K562 (cell line): Measurements from ENCODE around the gene PLA2G2E. TPM values are rescaled to one million over a fixed set of nuclear protein-coding genes. Genes with fewer than 3 reads are reported as not detected.

Experiments
- ATAC-seq: fragments of 200-7000 bp; cut with Tn5 transposase; 3 replicates; pipeline ENCODE4 v1.9.1; 2020; ENCODE audit warnings: moderate library complexity
- BruUV-seq: library from RNA; stranded (reverse); fragments of 400-500 nt; replicated peaks from 2 replicates; lab custom pipeline; 2021; lab: Mats Ljungman, UMichigan
- CTCF ChIA-PET: fragments of 300-600 bp; formaldehyde crosslinking; extraction: SDS; loops from one replicate; lab custom pipeline; 2021; ENCODE audit warnings: low intra/inter-chr PET ratio; lab: Yijun Ruan, JAX
- POLR2A ChIA-PET: fragments of 300-600, 350-650 bp; sonication (Branson Sonifier 250); formaldehyde crosslinking; extraction: SDS; loops from one replicate; lab custom pipeline; 2021; ENCODE audit warnings: antibody characterized with exemption, inconsistent platforms; lab: Yijun Ruan, JAX
- DNase-seq, 4 experiments: peaks; one replicate each; pipeline versions ENCODE4 v3.0.0 to v3.0.0-alpha.2; 2011 to 2018; ENCODE audit warnings: low spot score in 3 of 4, mixed read lengths in 3 of 4; ENCODE audit errors: extremely low read depth in 1 of 4
- FAIRE-seq: peaks from 2 replicates; lab custom pipeline; 2011; peaks lifted over from hg19 to GRCh38; lab: Jason Lieb, UNC
- H2AFZ ChIP-seq: 2 replicates; pipeline ENCODE4 v1.6.0; 2011; ENCODE audit warnings: low read depth, low read length, control low read depth, inconsistent platforms
- H3K27ac ChIP-seq: fragments of 200-600 bp; 3 replicates; pipeline ENCODE4 v1.8.0; 2011; ENCODE audit warnings: low read depth, mild to moderate bottlenecking, control low read depth, inconsistent platforms, low read length, moderate library complexity, mixed read lengths; ENCODE audit errors: extremely low read depth
- H3K27me3 ChIP-seq, 2 experiments: fragments of 300-600 bp in 1 of 2; 2 replicates in 1 of 2; 3 replicates in 1 of 2; pipeline versions ENCODE4 v1.6.0 to v1.8.0; 2011; ENCODE audit warnings: inconsistent platforms in 2 of 2, low read length in 2 of 2, mild to moderate bottlenecking in 1 of 2, mixed read lengths in 1 of 2, moderate library complexity in 1 of 2; ENCODE audit not compliant: control insufficient read depth in 2 of 2, insufficient read depth in 2 of 2
- H3K36me3 ChIP-seq: fragments of 300-600 bp; 3 replicates; pipeline ENCODE4 v1.8.0; 2011; ENCODE audit warnings: mild to moderate bottlenecking, low read length, inconsistent platforms; ENCODE audit not compliant: control insufficient read depth, insufficient read depth
- H3K4me1 ChIP-seq, 2 experiments: fragments of 200-600 bp in 1 of 2; replicated peaks in 1 of 2; 2 replicates in 1 of 2; 3 replicates in 1 of 2; pipeline versions ENCODE4 v1.5.1 to v1.8.0; 2011; ENCODE audit warnings: inconsistent platforms in 2 of 2, low read length in 2 of 2, mild to moderate bottlenecking in 1 of 2, mixed read lengths in 1 of 2, moderate library complexity in 1 of 2; ENCODE audit not compliant: control insufficient read depth in 2 of 2, insufficient read depth in 2 of 2
- H3K4me2 ChIP-seq: 2 replicates; pipeline ENCODE4 v1.6.1; 2011; ENCODE audit warnings: low read length, control low read depth, inconsistent platforms, mixed read lengths; ENCODE audit not compliant: insufficient read depth
- H3K4me3 ChIP-seq: fragments of 200-600 bp; sonication (generic), shearing (Covaris generic); 2 replicates; pipeline ENCODE4 v1.5.1; 2016; ENCODE audit warnings: control low read depth, inconsistent platforms
- H3K79me2 ChIP-seq: fragments of 200-600 bp; 3 replicates; pipeline ENCODE4 v1.8.0; 2011; ENCODE audit warnings: low read length, inconsistent platforms; ENCODE audit not compliant: control insufficient read depth, insufficient read depth
- H3K9ac ChIP-seq, 2 experiments: 2 replicates each; pipeline versions ENCODE4 v1.6.0 to v1.6.1; 2011; ENCODE audit warnings: low read depth in 2 of 2, low read length in 2 of 2, control low read depth in 1 of 2, inconsistent platforms in 1 of 2, mild to moderate bottlenecking in 1 of 2, mixed read lengths in 1 of 2; ENCODE audit not compliant: insufficient read depth in 1 of 2
- H3K9me1 ChIP-seq: one replicate; pipeline ENCODE4 v1.6.0; 2011; ENCODE audit warnings: inconsistent platforms, mild to moderate bottlenecking, low read length, moderate library complexity; ENCODE audit not compliant: control insufficient read depth, insufficient read depth
- H3K9me3 ChIP-seq: replicated peaks from 2 replicates; pipeline ENCODE4 v1.5.1; 2011; ENCODE audit warnings: low read depth, low read length, inconsistent platforms; ENCODE audit not compliant: control insufficient read depth, insufficient read depth
- H4K20me1 ChIP-seq: replicated peaks from 2 replicates; pipeline ENCODE4 v1.6.1; 2011; ENCODE audit warnings: low read length, inconsistent platforms, mixed read lengths; ENCODE audit not compliant: control insufficient read depth, insufficient read depth
- HCFC1 ChIP-seq: IDR thresholded peaks from 2 replicates; pipeline ENCODE4 v1.6.1; 2012; ENCODE audit warnings: low read depth, low read length, improper control_type of control experiment
- SMAD3 ChIP-seq: fragments of 450-650 bp; formaldehyde crosslinking; conservative IDR thresholded peaks from 2 replicates; pipeline ENCODE4 v1.4.0; 2020; ENCODE audit warnings: mild to moderate bottlenecking
- SPI1 ChIP-seq: IDR thresholded peaks from 2 replicates; pipeline ENCODE4 v1.6.1; 2011; ENCODE audit warnings: low read depth, low read length, control low read depth, borderline replicate concordance
- XRCC4 ChIP-seq: IDR thresholded peaks from one replicate; pipeline ENCODE4 v1.6.1; 2011; ENCODE audit not compliant: insufficient read depth, insufficient read length; ENCODE audit errors: extremely low read depth
- ZNF830 ChIP-seq: fragments of 250-450 bp; sonication (Bioruptor Pico); IDR thresholded peaks from 2 replicates; pipeline ENCODE4 v1.5.0; 2021; ENCODE audit warnings: mild to moderate bottlenecking
- WGBS: fragments of 100-300 bp; shearing (Covaris generic); methylation state at CpG from one replicate; pipeline ENCODE4 v1.1.6; 2016; ENCODE audit warnings: low coverage, mixed read lengths; ENCODE audit not compliant: insufficient coverage; ENCODE audit errors: missing lambda C conversion rate; 5-methylcytosine and 5-hydroxymethylcytosine counted together
- in situ Hi-C: fragments of 300-500 bp; cut with MboI; formaldehyde crosslinking; loops from 4 replicates; pipeline ENCODE4 v1.15.0; 2018; ENCODE audit warnings: inconsistent platforms, mixed read lengths
- intact Hi-C: fragments of 100-400 bp; cut with micrococcal nuclease; formaldehyde crosslinking; loops from 2 replicates; pipeline ENCODE4 v1.14.2; 2022
- polyA plus RNA-seq, 8 experiments: library from polyadenylated mRNA; depleted of rRNA in 4 of 8; stranded (reverse) in 5 of 8; unstranded in 3 of 8; fragments of >200 nt; fragmentation: Nextera tagmentation in 2 of 8; fragmentation: Illumina TruSeq in 1 of 8; extraction: Ambion mirVana in 2 of 8; extraction: Trizol in 1 of 8; gene quantifications; 2 replicates each; pipeline versions ENCODE4 v1.2.1 to v1.2.3, GENCODE V29; 2011 to 2014; ENCODE audit warnings: inconsistent platforms in 1 of 8, missing spikeins in 1 of 8
- total RNA-seq, 7 experiments: library from RNA; depleted of rRNA in 6 of 7; stranded (reverse); fragments of >200 nt in 6 of 7; fragmentation: Illumina TruSeq in 2 of 7; extraction: Trizol in 2 of 7; gene quantifications; 2 replicates each; pipeline versions ENCODE4 v1.2.1 to v1.2.3, GENCODE V29; 2011 to 2021; ENCODE audit warnings: low replicate concordance in 1 of 7
- TF ChIP-seq, protein P1 (sequence below): fragments of 450-650 bp; IDR thresholded peaks from 2 replicates; pipeline ENCODE4 v1.6.1; 2016; ENCODE audit warnings: low read depth, mild to moderate bottlenecking, moderate library complexity
- TF ChIP-seq, protein P2 (sequence below): fragments of 450-650 bp; formaldehyde crosslinking; conservative IDR thresholded peaks from 2 replicates; pipeline ENCODE4 v1.4.0; 2022; ENCODE audit warnings: mild to moderate bottlenecking, missing genetic modification characterization

Gene PLA2G2E
- total and polyA plus RNA-seq, 9 of the 15 experiments (the other 6 are each of a cell fraction or from before 2014, with no cell fraction given) = not detected

DNA sequence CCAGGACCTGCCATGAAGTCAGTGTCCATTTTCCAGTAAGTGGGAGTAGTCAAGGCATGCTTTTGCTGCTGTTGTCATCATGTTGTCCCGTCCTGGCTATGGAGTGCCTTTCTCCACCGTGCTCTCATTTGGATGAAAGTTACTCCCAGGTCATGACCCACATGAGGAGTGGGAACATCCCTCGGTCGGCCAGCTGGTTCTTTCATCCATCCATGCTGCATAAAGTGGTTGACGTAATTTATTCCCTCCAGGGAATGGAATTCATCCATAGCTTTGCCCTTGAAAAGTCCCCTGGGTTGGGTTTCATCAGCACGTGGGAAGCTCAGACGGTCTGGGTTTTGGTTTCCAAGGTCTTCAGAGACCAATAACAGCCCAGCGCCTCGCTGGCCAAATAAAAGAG is 44.4 kb upstream of the PLA2G2E start:
- no peak overlapping the region for H3K9ac ChIP-seq
- no peak overlapping the region for H3K27ac ChIP-seq
- no peak for ATAC-seq
- no peaks in the 10 kb centered on the region for H3K79me2 ChIP-seq
- no peaks in the 10 kb centered on the region for H3K9me3 ChIP-seq
- intact Hi-C loops (no loop called here), in situ Hi-C loops (no loop called here)
- H2AFZ ChIP-seq = no peak overlapping the region
- H3K4me2 ChIP-seq = no peak overlapping the region
- WGBS = 3% methylated on average over 9 of the region's 9 CpGs
- TF ChIP-seq HCFC1 = no peak
- BruUV-seq = no TSS peak
- no peaks in the 10 kb centered on the region for H4K20me1 ChIP-seq
- ChIA-PET POLR2A (interaction anchor here (0.8 kb wide), 1 partner anchor 644 kb away, joined by 4 read pairs; no protein-coding TSS in a partner anchor), CTCF (no interaction called here)
- no peak for DNase-seq
- H3K4me1 ChIP-seq = no peaks in the 10 kb centered on the region
- no peak overlapping the region for H3K4me3 ChIP-seq
- H3K9me1 ChIP-seq = no peaks in the 10 kb centered on the region
- peaks cover 5 to 26% of the 10 kb centered on the region in 2 experiments; a peak in 3 of 5 replicates for H3K27me3 ChIP-seq
- FAIRE-seq = no peak
- H3K36me3 ChIP-seq = no peaks in the 10 kb centered on the region

DNA sequence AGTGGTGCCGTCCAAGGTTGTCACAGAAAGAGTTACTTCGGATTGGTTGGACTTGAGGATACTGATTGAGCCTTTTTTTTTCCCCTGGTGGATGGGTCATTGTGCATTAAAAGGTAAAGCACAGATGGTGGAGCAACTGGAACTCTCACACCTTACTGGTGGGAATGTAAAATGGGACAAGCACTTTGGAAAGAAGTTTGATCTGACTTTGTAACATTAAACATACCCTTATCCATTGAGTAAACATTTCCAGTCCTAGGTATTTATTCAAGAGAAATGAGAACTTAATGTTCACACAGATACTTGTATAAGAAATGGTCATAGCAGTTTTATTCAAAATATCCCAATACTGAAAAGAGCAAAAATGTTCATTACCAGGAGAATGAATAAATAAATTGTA is 41.1 kb upstream of the PLA2G2E start:
- ChIA-PET POLR2A (interaction anchor here (0.6 kb wide), 1 partner anchor 36 kb away, joined by 3 read pairs; no protein-coding TSS in a partner anchor), CTCF (no interaction called here)
- Histone ChIP-seq H3K27me3 (peaks cover 9 to 36% of the 10 kb centered on the region in 2 experiments; a peak in 3 of 5 replicates), H3K4me2 (no peak overlapping the region), H3K4me3 (no peak overlapping the region), H4K20me1 (no peaks in the 10 kb centered on the region; the same call in 1 of the 2 replicates), H3K79me2 (no peaks in the 10 kb centered on the region), H3K9me3 (no peaks in the 10 kb centered on the region), H3K36me3 (no peaks in the 10 kb centered on the region), H3K27ac (no peak overlapping the region), H3K4me1 (no peaks in the 10 kb centered on the region), H3K9me1 (no peaks in the 10 kb centered on the region), H2AFZ (no peak overlapping the region), H3K9ac (no peak overlapping the region)
- ATAC-seq (no peak), FAIRE-seq (no peak), DNase-seq (no peak)
- in situ Hi-C loops = no loop called here
- TF ChIP-seq SMAD3 (no peak), ZNF830 (CRISPR knock-in tag) (no peak), SPI1 (no peak), XRCC4 (no peak)
- TF ChIP-seq, protein P1, sequence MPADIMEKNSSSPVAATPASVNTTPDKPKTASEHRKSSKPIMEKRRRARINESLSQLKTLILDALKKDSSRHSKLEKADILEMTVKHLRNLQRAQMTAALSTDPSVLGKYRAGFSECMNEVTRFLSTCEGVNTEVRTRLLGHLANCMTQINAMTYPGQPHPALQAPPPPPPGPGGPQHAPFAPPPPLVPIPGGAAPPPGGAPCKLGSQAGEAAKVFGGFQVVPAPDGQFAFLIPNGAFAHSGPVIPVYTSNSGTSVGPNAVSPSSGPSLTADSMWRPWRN = no peak
- TF ChIP-seq, protein P2, sequence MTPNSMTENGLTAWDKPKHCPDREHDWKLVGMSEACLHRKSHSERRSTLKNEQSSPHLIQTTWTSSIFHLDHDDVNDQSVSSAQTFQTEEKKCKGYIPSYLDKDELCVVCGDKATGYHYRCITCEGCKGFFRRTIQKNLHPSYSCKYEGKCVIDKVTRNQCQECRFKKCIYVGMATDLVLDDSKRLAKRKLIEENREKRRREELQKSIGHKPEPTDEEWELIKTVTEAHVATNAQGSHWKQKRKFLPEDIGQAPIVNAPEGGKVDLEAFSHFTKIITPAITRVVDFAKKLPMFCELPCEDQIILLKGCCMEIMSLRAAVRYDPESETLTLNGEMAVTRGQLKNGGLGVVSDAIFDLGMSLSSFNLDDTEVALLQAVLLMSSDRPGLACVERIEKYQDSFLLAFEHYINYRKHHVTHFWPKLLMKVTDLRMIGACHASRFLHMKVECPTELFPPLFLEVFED = no peak
- BruUV-seq = no TSS peak
- intact Hi-C loops = no loop called here
- 3% methylated on average over 2 of the region's 2 CpGs for WGBS
